Activated CD4-positive, alpha-beta T cell treated with anti-CD3 and anti-CD28 coated beads, Interleukin-2, Interleukin-4, amounts not matched to agents 100 ng/mL and 50 ng/mL, durations not matched to agents 16 hours and 8 hours (primary cell): ENCODE data around the gene LRP2.
"Not testable (repeated sequence)": the region's sequence is repeated elsewhere in the genome, so short reads cannot be mapped to it uniquely, and the experiment has no call there.

Experiments
- DNase-seq: peaks from one replicate; pipeline ENCODE4 v3.0.0-alpha.2; 2020; ENCODE audit warnings: low spot score

LRP2 gene

GRCh38 chr2:169348321-169349024, 13.9 kb downstream of the LRP2 start:
- DNase-seq = no peak

- DNase-seq = no peak
Measured at GRCh38 chr2:169345486-169346437, 16.6 kb downstream of the LRP2 start.

GRCh38 chr2:169344736-169345485, 17.4 kb downstream of the LRP2 start:
- DNase-seq = no peak

- DNase-seq = no peak
Measured at GRCh38 chr2:169343202-169343601, 19.1 kb downstream of the LRP2 start.

GRCh38 chr2:169339657-169340056, 22.7 kb downstream of the LRP2 start:
- DNase-seq = no peak

- no peak for DNase-seq
Measured at GRCh38 chr2:169336695-169337094, 25.6 kb downstream of the LRP2 start.

GRCh38 chr2:169330555-169331198, 31.7 kb downstream of the LRP2 start:
- no peak for DNase-seq

- DNase-seq = no peak
Measured at GRCh38 chr2:169329688-169330554, 32.4 kb downstream of the LRP2 start.

- DNase-seq = no peak
Measured at GRCh38 chr2:169328785-169329184, 33.5 kb downstream of the LRP2 start.

- DNase-seq = not testable (repeated sequence)
Measured at GRCh38 chr2:169327837-169328236, 34.5 kb downstream of the LRP2 start.

GRCh38 chr2:169325886-169326285, 36.4 kb downstream of the LRP2 start:
- not testable (repeated sequence) for DNase-seq

GRCh38 chr2:169324581-169325260, 37.6 kb downstream of the LRP2 start:
- no peak for DNase-seq

GRCh38 chr2:169323841-169324240, 38.5 kb downstream of the LRP2 start:
- DNase-seq = no peak

GRCh38 chr2:169320561-169320960, 41.8 kb downstream of the LRP2 start:
- no peak for DNase-seq

- no peak for DNase-seq
Measured at GRCh38 chr2:169315357-169315756, 47.0 kb downstream of the LRP2 start.

GRCh38 chr2:169308349-169308748, 54.0 kb downstream of the LRP2 start:
- not testable (repeated sequence) for DNase-seq

- DNase-seq = not testable (repeated sequence)
Measured at GRCh38 chr2:169304689-169305088, 57.6 kb downstream of the LRP2 start.

GRCh38 chr2:169303579-169304305, 58.6 kb downstream of the LRP2 start:
- DNase-seq = no peak

- no peak for DNase-seq
Measured at GRCh38 chr2:169302364-169302763, 60.0 kb downstream of the LRP2 start.
